HG02571 (cell line): ENCODE results near the gene PPHLN1.
"Not testable (repeated sequence)": the region's sequence is repeated elsewhere in the genome, so short reads cannot be mapped to it uniquely, and the experiment has no call there.

Source experiments
- ATAC-seq: cut with Tn5 transposase; IDR thresholded peaks from one replicate; pipeline ENCODE4 v1.9.1; 2021; ENCODE audit warnings: mild to moderate bottlenecking, moderate library complexity; ENCODE audit not compliant: unreplicated experiment

The PPHLN1 gene

DNA sequence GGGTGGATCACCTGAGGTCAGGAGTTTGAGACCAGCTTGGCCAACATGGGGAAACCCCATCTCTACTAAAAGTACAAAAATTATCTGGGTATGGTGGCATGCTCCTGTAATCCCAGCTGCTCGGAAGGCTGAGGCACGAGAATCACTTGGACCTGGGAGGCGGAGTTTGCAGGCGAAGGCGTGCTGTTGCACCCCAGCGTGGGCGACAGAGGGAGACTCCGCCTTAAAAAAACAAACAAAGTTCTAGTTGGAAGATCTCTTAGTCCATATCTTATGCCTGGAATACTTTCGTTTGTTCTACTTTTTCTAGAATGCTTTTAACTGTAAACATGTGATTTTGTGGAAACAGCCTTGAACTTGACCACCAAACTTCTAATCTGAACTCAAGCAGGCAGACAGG, 38.7 kb downstream of the PPHLN1 start:
- no peak for ATAC-seq

GRCh38 chr12:42365486-42365885, 39.5 kb downstream of the PPHLN1 start:
- no peak for ATAC-seq

- ATAC-seq, result no peak
These were observed 44.0 kb downstream of the PPHLN1 start for GRCh38 chr12:42370013-42370412.

DNA sequence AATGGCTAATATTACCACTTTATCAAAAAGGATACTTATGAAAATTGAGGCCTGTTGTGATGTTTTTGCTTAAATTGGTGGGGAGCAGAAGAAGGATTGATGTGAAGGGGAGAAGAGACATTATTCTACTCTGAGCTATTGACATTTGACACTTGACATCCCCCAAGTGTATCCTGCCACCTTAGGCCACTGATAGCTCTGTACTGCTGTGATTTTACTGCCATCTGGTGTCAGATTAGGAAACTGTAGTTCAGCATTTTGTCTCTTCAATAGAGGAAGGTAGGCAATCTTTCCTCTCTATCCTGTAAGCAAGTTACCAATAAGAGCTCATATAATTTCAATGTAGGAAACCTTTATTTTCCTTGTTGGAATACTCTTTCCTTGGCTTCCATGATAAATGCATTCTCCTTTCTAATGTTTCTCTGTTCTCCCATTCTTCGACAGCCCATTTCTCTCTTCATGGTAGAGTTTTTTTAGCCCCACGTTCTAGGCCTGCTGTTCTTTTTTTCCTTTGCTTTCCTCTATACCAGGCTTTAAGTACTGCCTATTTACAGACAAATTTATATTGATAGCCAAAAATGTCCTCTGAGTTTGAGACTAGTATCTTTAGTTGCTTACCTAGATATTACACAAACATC, 46.3 kb downstream of the PPHLN1 start:
- ATAC-seq, result peak; percentile 84

DNA sequence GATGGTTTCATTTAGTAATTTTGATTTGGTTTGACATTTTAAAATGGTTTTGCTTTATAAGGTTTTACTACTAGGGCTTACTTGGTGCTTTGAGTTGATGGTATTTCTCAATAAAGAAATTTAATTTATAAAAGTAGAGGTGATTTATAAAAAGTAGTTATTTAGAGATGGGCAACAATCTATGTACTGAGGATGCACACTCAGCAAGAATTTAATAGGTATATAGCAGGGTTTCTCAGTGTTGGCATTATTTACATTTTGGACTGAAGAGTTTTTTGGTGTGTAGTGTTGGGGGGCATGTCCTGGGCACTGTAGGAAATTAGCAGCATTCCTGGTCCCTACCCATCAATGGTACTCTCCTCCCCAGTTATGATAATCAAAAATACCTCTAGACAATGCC, 47.7 kb downstream of the PPHLN1 start:
- no peak for ATAC-seq

DNA sequence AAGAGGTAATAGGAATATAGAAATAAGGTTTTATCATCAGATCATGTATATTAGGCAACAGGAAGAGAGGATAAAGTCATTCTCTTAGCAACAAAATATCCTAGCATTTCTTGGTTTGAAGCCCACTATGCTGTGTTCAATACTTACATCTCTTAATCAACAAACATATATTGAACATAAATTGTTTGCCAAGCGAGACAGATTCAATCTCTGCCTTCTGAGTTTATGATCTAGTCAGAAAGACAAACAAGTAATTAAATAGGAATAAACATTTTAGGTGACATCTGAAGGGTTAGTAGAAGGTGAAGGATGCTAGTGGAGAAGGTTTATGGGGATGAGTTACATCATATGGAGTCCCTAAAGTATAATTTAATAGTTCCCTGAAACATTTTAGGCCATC, 54.8 kb downstream of the PPHLN1 start:
- ATAC-seq, result no peak

- no peak for ATAC-seq
These were observed 56.2 kb downstream of the PPHLN1 start for GRCh38 chr12:42382013-42382696.

GRCh38 chr12:42385326-42385841, 59.4 kb downstream of the PPHLN1 start:
- no peak for ATAC-seq

DNA sequence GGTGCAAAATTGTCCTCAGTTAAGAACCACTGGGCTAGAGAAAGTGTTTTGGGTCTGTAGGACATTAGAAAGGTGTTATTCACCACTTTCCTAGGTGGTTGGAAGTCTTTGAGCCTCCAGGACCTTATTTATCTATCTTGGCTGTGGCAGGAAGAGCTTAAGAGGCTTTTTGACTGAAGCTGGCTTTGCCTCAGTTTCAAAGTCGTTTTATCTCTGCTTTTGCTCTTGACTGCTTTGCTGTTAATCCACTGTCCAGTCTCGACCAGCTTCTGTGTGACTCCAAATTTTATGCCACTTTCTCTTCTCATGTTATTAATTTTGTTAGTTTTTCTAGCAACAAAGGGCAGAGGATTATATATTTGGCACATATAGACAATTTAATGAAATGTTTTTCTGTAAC, 60.3 kb downstream of the PPHLN1 start:
- no peak for ATAC-seq

- ATAC-seq, result not testable (repeated sequence)
These were observed 62.1 kb downstream of the PPHLN1 start for GRCh38 chr12:42388086-42388485.

- ATAC-seq, result no peak
These were observed 68.5 kb downstream of the PPHLN1 start for GRCh38 chr12:42394429-42394828.

GRCh38 chr12:42396473-42397259, 70.7 kb downstream of the PPHLN1 start:
- no peak for ATAC-seq

DNA sequence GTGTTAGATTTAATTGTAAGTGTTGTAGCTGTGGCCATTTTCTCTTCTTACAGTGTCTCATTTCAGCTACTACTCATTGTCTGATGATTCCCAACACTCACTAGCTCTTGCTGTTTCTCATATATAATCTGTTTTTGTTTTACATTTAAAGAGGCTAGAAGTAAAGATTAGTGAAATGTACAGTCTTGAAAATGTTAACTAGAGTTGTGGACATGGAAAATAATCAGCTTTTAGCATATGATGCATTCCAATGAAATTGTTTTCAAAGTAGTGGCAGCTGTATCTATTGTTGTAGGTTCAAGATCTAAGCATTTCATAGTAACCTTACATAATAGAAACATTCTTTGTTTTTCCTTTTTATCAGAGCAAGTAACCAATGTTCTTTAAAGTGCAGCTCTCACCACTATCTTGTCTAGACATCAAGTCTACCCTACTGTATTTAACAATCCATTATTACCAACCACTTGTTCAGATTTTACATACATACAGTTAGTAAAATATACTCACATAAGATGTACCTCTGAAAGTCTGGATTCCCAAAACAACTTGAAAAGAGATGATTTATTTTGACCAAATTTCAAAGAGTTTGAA, 76.9 kb downstream of the PPHLN1 start:
- no peak for ATAC-seq

- ATAC-seq, result no peak
These were observed 81.3 kb downstream of the PPHLN1 start for GRCh38 chr12:42407306-42407705.

- ATAC-seq, result no peak
These were observed 83.5 kb downstream of the PPHLN1 start for GRCh38 chr12:42409471-42409870.

GRCh38 chr12:42410340-42410739, 84.4 kb downstream of the PPHLN1 start:
- no peak for ATAC-seq

- no peak for ATAC-seq
These were observed 94.4 kb downstream of the PPHLN1 start for GRCh38 chr12:42420395-42420794.

GRCh38 chr12:42421844-42422779, 96.1 kb downstream of the PPHLN1 start:
- ATAC-seq, result peak; percentile 96

DNA sequence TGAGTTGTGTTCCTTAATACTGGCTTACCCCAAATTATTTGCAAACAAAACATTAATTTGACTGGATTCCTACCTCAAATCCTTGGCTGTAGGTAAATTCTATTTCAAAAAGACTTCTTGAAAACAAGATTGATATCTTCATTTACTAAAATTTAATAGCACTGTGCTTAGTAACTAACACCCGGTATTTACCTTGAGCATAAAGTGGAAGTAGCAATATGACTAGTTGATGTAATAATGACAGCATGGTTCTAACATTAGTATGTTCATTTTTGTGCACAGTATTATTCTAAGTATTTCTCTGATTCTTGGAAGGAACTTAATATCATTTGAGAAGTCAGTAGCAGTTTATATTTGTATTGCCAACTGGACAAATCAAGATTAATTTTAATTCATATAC, 96.8 kb downstream of the PPHLN1 start:
- ATAC-seq, result no peak

- ATAC-seq, result no peak
These were observed 100.8 kb downstream of the PPHLN1 start for GRCh38 chr12:42426746-42427145.
